WI38 (cell line): ENCODE data around the gene PLD5.
"Not testable (repeated sequence)": the region's sequence is repeated elsewhere in the genome, so short reads cannot be mapped to it uniquely, and the experiment has no call there.

ENCODE experiments used
- H3K4me3 ChIP-seq: 2 replicates; pipeline ENCODE4 v1.5.1; 2011; ENCODE audit warnings: low read depth, mild to moderate bottlenecking, control low read depth, low read length
- TF ChIP-seq, protein P1 (sequence below): IDR thresholded peaks from 2 replicates; pipeline ENCODE4 v1.5.1; 2012; ENCODE audit warnings: low read depth, mild to moderate bottlenecking, control low read depth, low read length

PLD5 gene

DNA sequence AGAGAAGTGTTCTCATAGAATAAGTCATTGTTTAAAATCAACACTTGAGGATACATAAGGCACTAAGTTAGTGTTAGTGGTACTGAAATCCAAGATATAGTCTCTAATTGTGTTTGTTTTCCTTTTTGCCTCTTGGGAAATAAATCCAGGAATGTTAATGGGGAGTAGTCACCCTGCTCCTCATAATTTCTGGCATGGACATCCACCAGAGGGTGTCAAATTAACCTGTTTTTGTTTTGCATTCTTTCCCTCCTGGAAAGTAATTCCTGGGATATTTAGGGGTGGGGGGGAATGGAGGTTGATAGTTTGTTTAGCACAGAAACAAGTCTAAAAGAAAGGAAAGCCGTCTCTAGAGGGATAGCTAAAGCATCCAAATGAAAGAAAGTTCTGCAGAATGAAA, 437.8 kb downstream of the PLD5 start:
- no peak overlapping the region for H3K4me3 ChIP-seq
- TF ChIP-seq, protein P1, sequence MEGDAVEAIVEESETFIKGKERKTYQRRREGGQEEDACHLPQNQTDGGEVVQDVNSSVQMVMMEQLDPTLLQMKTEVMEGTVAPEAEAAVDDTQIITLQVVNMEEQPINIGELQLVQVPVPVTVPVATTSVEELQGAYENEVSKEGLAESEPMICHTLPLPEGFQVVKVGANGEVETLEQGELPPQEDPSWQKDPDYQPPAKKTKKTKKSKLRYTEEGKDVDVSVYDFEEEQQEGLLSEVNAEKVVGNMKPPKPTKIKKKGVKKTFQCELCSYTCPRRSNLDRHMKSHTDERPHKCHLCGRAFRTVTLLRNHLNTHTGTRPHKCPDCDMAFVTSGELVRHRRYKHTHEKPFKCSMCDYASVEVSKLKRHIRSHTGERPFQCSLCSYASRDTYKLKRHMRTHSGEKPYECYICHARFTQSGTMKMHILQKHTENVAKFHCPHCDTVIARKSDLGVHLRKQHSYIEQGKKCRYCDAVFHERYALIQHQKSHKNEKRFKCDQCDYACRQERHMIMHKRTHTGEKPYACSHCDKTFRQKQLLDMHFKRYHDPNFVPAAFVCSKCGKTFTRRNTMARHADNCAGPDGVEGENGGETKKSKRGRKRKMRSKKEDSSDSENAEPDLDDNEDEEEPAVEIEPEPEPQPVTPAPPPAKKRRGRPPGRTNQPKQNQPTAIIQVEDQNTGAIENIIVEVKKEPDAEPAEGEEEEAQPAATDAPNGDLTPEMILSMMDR: no peak

DNA sequence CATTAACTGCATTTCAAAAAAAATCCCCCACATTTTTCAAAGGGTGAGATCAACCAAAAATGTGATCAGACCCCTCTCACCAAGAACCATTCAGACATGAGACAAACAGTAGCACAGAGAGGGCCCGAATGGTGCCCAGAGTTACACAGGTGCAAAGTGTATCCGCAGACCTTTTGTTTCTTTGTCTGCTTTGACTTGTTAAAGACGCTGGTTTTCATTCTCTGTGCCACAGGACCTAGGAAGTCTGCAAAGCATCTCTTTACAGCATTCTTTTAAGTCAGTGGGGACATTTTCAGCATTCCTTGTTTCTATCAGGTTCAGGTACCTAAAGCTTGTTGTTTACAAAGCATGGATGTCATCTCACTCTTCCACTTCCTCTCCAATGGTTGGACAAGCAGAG, 438.4 kb downstream of the PLD5 start:
- TF ChIP-seq, protein P1: no peak
- H3K4me3 ChIP-seq: no peak overlapping the region

DNA sequence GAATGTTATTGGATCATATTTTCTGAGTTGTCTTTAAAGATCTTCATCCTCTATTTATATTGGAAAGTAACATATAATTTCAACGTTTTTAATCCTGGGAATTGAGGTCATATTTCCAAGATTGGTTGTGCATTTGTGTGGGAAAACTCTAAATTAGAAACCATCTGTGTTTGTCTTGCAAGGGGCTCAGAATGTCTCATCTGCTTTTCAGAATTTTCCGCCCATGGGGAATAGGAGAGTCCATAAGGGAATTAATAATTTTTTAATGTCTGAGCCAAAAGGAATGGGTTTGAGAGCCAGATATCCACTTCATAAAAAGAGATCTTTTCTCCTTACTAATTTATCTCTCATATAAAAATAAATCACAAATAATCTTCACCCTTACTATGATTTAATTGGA, 440.8 kb downstream of the PLD5 start:
- no peak overlapping the region for H3K4me3 ChIP-seq
- TF ChIP-seq, protein P1: no peak

DNA sequence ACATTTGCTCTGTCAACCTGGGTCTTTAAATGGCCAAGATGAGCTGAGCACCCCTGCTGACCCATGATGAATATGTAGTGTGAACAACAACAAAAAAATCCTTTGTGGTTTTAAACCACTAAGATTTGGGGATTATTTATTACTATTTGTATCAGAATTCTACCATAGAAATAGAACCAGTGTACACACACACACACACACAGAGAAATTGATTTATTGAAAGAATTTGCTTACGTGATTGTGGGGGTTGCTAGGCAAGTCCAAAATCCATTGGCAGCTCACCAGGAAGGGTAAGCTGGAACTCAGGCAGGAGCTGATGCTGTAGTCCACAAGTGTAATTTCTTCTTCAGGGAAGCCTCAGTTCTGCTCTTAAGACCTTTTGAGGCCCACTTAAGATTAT, 443.1 kb downstream of the PLD5 start:
- no peak overlapping the region for H3K4me3 ChIP-seq
- TF ChIP-seq, protein P1: no peak

DNA sequence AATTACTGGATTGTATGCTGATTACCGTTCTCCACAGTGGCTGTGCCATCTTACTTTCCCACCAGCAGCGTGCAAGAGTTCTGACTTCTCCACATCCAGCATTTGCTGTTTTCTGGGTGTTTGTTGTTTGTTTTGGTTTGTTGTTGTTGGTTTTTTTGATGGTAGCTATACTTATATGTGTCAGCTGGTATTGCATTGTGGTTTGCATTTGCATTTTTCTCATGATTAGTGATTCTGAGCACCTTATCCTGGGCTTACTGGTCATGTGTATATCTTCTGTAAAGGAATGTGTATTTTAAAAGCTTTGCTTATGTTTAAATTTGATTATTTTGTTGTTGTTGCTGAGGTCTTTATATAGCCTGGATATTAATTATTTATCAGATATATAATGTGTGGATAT, 458.7 kb downstream of the PLD5 start:
- TF ChIP-seq, protein P1: no peak

DNA sequence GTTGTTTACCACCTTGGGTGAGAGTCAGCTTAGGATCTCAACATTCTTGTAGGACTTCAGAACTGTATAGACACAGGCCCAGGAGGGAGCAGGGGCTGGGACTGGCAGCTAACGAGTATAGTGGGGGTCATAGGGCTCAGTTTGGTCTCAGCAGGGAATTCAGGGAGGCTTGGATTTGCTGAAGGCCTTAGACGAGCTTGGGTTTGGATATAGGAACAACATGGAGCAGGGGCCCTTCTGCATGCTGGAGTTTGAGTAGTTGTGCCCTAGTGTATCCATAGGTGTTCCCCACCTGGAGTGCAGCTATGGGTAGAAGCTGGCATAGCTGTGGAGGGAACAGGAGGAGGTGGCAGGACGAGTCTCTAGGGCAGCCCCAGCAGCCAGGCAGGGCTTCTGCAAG, 462.2 kb downstream of the PLD5 start:
- TF ChIP-seq, protein P1: no peak
- no peak overlapping the region for H3K4me3 ChIP-seq

More for the DNA sequence above, 458.7 kb downstream of the PLD5 start:
- no peak overlapping the region for H3K4me3 ChIP-seq

DNA sequence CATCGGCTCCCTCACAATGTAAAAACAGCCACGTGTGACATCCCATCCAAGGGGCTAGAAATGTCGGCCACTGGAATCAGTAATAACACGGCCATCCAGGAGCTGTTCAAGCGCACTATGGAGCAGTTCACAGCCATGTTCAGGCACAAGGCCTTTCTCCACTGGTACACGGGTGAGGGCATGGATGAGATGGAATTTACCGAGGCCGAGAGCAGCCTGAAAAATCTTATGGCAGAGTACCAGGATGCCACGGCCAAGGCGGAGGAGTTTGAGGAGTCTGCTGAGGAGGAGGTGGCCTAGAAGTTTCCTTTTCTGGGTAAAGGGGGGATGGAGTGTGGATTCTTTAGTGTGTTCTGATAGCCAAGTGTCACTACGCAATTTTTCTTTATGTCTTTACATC, 464.5 kb downstream of the PLD5 start:
- no peak overlapping the region for H3K4me3 ChIP-seq
- TF ChIP-seq, protein P1: no peak

DNA sequence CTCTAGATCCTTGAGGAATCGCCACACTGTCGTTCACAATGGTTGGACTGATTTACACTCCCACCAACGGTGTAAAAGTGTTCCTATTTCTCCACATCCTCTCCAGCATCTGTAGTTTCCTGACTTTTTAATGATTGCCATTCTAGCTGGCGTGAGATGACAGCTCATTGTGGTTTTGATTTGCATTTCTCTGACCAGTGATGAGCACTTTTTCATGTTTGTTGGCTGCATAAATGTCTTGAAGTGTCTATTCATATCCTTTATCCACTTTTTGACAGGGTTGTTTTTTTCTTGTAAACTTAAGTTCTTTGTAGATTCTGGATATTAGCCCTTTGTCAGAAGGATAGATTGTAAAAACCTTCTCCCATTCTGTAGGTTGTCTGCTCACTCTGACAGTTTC, 465.9 kb downstream of the PLD5 start:
- not testable (repeated sequence) for H3K4me3 ChIP-seq

DNA sequence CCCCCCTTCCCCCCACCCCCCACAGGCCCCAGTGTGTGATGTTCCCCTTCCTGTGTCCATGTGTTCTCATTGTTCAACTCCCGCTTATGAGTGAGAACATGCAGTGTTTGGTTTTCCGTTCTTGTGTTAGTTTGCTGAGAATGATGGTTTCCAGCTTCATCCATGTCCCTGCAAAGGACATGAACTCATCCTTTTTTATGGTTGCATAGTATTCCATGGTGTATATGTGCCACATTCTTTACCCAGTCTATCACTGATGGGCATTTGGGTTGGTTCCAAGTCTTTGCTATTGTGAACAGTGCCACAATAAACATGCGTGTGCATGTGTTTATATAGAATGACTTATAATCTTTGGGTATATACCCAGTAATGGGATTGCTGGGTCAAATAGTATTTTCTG, 466.3 kb downstream of the PLD5 start:
- not testable (repeated sequence) for H3K4me3 ChIP-seq
